HG03457 (cell line): ENCODE results near the gene TRIM54.
"Not testable (repeated sequence)": the region's sequence is repeated elsewhere in the genome, so short reads cannot be mapped to it uniquely, and the experiment has no call there.

Source experiments
- ATAC-seq: cut with Tn5 transposase; IDR thresholded peaks from one replicate; pipeline ENCODE4 v1.9.1; 2021; ENCODE audit warnings: moderate number of reproducible peaks; ENCODE audit not compliant: unreplicated experiment

The TRIM54 gene

DNA sequence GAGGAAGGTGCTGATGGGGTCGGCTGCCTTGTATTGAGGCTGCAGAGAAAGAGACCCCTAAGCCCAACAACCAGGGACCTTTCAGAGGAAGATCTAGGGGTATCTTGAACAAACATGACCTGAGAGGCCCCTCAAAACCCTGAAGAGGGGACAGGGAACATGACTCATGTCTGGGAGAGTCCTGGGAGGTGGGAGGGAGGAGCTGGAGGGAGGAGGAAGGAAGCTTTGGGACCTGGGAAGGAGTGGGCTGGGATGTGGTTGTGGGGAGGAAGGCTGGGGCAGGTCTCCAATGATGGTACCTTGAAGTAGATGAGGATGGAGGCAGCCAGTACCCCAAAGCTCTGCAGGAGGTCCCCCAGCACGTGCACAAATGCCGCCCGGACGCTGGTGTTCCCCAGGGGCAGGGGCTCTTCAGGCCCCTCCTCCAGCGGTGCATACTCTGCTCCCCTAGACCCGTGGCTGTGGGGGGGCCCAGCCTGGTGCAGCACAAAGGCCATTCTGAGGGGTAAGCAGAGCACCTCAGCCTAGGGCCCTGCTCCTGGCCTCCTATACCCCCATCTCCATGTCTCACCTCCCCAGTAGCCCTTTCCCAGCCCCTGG, 25.3 kb upstream of the TRIM54 start:
- ATAC-seq = no peak

GRCh38 chr2:27258051-27258450, 24.2 kb upstream of the TRIM54 start:
- ATAC-seq = no peak

- ATAC-seq = no peak
These were observed 20.8 kb upstream of the TRIM54 start for GRCh38 chr2:27261241-27261925.

DNA sequence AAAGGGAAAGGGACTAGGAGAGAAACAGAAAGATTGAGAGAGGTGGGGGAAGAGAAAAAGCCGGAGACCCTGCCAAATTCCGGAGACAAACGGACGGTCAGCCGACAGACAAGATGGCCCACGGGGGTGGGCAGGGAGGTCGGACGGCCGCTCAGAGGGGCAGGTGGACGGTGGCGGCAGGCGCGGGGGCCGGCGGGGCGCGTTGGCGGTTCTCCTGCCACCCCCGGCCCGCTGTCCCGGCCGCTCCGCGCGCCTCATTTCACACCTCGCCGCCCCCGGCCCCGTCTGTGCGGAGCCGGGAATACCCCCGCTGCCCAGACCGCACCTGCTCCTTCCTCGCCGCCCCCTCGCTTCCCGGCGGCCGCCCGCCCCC, 20.3 kb upstream of the TRIM54 start:
- ATAC-seq = no peak

DNA sequence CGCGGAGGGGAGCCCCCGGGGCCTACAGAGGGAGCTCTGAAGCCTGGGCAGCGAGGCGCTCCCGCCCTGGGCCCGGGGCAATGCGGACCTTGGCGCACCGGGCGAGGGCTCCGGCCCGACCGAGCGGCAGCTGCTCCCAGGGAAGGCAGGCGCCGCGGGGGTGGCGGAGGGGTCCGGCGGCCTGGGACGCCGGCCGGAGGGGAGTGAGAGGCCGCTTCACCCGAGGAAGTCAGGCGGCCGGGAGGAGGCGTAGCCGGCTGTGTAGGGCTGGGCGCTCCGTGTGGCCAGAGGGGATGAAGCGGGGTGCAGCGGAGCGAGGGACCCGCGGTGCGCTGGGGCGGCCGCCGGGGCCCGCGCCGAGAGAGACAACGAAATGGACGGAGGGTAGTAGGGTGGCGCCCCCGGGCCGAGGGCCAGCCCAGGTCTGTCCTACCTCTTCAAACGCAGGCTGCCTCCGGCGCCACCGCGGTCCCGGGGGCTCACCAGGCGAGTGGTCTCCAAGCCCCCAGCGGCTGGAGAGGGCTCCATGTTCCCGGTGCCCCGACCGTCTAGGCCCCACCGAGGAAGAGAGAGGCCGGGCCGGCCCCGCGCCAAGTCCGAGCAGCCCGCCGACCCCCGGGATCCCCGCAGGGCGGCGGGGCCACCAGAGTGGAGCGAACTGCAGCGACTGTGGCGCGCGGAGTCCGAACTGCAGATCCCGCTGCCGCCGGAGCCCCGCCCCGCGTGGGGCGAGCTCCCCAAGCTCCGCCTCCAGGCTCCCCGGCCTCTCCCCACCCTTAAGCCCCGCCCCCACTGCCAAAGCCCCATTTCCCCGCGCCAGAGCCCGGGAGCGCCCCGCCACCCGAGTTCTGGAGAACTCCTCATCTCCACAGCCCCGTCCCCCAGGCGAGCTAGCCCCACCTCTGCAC, 19.6 kb upstream of the TRIM54 start, which contains the start of gene SLC30A3:
TSS of gene SLC30A3 (minus strand) at position 669 of the 908 bp plus-strand sequence. CDS start at position 528, 141 bp downstream.
- ATAC-seq = no peak

- no peak for ATAC-seq
These were observed 18.7 kb upstream of the TRIM54 start for GRCh38 chr2:27263287-27264252.

GRCh38 chr2:27264253-27264752, 17.9 kb upstream of the TRIM54 start:
- no peak for ATAC-seq

- no peak for ATAC-seq
These were observed 17.3 kb upstream of the TRIM54 start for GRCh38 chr2:27264753-27265535.

DNA sequence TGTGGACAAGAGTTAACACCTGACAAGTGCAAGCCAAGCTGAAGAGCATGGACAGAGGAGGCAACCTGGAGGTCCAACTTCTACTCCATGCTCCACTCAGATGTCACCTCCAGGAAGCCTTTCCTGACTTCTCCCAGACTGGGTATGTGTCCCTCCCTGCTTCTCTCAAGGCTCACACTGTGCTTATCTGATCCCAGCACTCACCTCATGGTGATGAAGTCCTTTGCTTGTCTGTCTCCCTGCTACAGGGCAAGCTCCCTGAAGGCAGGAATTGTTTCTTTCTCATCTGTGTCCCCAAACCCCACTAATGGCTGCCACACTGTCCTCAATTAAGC, 16.7 kb upstream of the TRIM54 start:
- ATAC-seq = no peak

DNA sequence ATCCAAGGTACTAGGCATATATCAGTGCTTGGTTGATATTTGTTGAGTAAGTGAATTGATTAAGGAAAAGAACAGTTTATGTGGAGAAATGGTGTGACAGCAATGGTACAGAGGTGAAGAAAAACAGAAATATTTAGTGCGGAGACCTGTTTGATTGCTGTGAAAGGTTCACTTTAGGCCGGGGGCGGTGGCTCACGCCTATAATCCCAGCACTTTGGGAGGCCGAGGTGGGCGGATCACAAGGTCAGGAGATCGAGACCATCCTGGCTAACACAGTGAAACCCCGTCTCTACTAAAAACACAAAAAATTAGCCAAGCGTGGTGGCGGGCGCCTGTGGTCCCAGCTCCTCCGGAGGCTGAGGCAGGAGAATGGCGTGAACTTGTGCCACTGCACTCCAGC, 13.9 kb upstream of the TRIM54 start:
- not testable (repeated sequence) for ATAC-seq

DNA sequence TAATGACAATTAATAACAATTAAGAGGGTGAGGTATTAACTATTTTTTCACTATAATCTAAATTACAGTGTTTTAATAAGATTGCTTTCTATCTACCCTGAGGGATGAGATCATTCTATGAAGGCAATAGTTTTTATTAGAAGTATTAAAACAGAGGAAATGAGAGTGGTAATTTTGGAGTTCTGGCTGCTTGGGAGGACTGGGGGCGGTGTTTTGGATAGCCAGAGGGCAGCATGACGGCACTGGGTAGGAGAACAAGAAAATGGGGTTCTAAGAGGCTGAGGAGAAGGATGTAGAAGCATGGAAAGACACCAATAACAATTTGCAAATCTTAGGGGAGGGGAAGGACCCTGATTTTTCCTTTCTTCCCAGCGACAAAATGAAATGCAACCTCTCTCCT, 12.1 kb upstream of the TRIM54 start:
- ATAC-seq = no peak

GRCh38 chr2:27270670-27271069, 11.6 kb upstream of the TRIM54 start:
- ATAC-seq = no peak

GRCh38 chr2:27271631-27272340, 10.4 kb upstream of the TRIM54 start:
- no peak for ATAC-seq

DNA sequence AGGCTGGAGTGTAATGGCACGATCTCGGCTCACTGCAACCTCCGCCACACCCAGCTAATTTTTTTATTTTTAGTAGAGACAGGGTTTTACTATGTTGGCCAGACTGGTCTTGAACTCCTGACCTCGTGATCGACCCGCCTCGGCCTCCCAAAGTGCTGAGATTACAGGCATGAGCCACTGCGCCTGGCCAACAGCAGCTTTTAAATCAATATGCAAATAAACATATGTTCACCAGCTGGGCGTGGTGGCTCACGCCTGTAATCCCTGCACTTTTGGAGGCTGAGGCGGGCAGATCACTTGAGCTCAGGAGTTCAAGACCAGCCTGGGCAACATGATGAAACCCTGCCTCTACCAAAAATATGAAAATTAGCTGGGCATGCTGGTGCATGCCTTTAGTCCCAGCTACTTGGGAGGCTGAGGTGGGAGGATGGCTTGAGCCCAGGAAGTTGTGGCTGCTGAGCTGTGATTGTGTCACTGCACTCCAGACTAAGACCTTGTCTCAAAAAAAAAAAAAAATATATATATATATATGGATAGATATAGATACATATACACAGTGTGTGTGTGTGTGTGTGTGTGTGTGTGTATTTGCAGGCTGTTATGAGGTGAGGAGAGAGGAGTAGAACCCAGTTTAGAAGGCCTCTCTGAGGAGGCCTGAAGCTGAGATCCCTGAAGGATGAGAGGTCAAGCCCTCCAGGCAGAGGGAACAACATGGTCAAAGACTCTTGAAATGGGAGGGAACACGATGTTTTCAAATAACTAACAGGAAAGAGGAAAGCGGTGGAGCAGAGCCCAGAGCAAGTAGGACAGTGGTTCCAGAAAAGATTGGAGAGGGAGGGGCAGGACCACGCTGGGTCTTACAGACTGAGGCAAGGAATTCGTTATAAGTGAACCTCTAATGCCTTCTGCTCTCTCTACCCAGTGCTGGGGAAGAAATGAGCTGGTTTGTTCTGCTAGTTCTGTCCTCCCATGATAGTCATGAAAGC, 9.4 kb upstream of the TRIM54 start:
- ATAC-seq = not testable (repeated sequence)

DNA sequence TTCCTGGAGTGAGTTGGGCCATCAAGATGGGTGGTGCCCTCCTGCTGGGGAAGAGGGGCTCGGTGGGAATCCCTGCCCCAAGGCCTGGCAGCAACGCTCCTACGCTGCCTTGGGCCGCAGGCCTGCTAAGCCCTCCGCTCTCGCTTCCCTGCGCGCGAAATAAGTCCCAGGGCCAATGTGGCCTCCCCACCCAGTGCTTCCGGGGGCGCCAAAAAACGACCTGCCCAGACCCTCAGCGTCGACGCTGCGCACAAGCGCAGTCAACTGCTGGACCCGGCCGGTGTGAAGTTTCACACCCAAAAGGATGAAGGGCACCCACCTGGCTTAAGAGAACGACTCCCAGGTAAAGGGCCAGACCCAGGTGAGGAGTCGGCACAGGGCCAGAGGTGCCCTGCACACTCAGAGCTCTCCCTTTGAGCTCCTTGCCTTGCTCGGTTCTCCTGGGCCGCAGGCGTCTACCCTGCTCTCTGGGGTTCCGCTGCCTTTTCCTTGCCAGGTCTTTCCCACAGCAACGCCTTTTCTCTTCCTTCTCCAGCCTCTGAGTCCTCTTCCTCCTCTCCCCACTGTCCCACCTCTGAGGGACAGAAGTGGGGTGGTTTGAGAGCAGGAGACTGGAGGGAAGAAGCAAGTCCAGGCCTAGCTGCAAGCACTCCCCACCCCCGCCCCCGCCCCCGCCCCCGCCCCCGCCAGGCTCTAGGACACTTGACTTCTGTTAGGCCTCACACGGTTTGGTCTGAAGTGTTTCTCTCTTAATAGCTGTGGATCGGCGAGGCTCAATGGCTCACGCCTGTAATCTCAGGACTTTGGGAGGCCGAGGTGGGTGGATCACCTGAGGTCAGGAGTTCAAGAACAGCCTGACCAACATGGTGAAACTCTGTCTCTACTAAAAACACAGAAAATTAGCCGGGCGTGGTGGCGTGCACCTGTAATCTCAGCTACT, 6.7 kb upstream of the TRIM54 start, which contains the start of gene DNAJC5G:
TSS of gene DNAJC5G (plus strand) at position 223 of the 940 bp plus-strand sequence. CDS start 1,296 bp downstream, outside the sequence.
- no peak for ATAC-seq

- ATAC-seq = no peak
These were observed 4.2 kb upstream of the TRIM54 start for GRCh38 chr2:27278010-27278409.

- no peak for ATAC-seq
These were observed 1.4 kb upstream of the TRIM54 start for GRCh38 chr2:27280826-27281225.
